ENCODE results near the gene RARG. TPM values are rescaled to one million over a fixed set of nuclear protein-coding genes. Genes with fewer than 3 reads are reported as not detected.

RARG gene
- 10 to 100 TPM in 1 of 3 donors, 1 to 10 TPM in 2; 2.9 to 10.1 (median 4.7) TPM for polyA plus RNA-seq

GRCh38 chr12:53231921-53232645, at the start of gene RARG:
Gene RARG, minus strand, starts transcription at chr12:53232209. Its CDS starts 4,664 bp downstream, at chr12:53227545.
- Mint-ChIP-seq H3K9me3 (no peaks in the 10 kb centered on the region), H3K4me3 (peak within 1 kb of the TSS; percentile 84 to 89 (median 89)), H3K36me3 (peaks cover 0 to 2% (median 0%) of the 10 kb centered on the region in 3 donors), H3K27ac (peak within 1 kb of the TSS; percentile 73 to 92 (median 84)), H3K27me3 (ENCODE audit: low read depth in 3 of 3) (peaks cover 2 to 15% (median 4%) of the 10 kb centered on the region in 3 donors), H3K4me1 (peaks cover 34 to 45% of the 10 kb centered on the region in 2 donors)
- peak; percentile 53 to 63 (median 57) for DNase-seq

GRCh38 chr12:53279888-53280498, 48.0 kb upstream of the RARG start:
- H3K4me3 Mint-ChIP-seq, result no peak overlapping the region
- no peaks in the 10 kb centered on the region for H3K36me3 Mint-ChIP-seq
- DNase-seq, result no peak
- no peaks in the 10 kb centered on the region for H3K27me3 Mint-ChIP-seq (ENCODE audit: low read depth in 3 of 3)
- no peaks in the 10 kb centered on the region for H3K4me1 Mint-ChIP-seq
- H3K27ac Mint-ChIP-seq, result no peak overlapping the region
- H3K9me3 Mint-ChIP-seq, result no peaks in the 10 kb centered on the region

GRCh38 chr12:53279283-53279869, 47.4 kb upstream of the RARG start:
- Mint-ChIP-seq H3K4me1 (no peaks in the 10 kb centered on the region), H3K4me3 (no peak overlapping the region), H3K27me3 (ENCODE audit: low read depth in 3 of 3) (no peaks in the 10 kb centered on the region), H3K9me3 (no peaks in the 10 kb centered on the region), H3K27ac (no peak overlapping the region), H3K36me3 (no peaks in the 10 kb centered on the region)
- DNase-seq, result no peak

- no peak for DNase-seq
- no peak overlapping the region for H3K4me3 Mint-ChIP-seq
- no peaks in the 10 kb centered on the region for H3K9me3 Mint-ChIP-seq
- no peaks in the 10 kb centered on the region for H3K36me3 Mint-ChIP-seq
- H3K27me3 Mint-ChIP-seq (ENCODE audit: low read depth in 3 of 3), result no peaks in the 10 kb centered on the region
- H3K4me1 Mint-ChIP-seq, result no peaks in the 10 kb centered on the region
- H3K27ac Mint-ChIP-seq, result peak overlapping the region in 1 of 6 donors; percentile 60
These were observed 46.0 kb upstream of the RARG start for GRCh38 chr12:53277981-53278380.

- H3K4me1 Mint-ChIP-seq, result no peaks in the 10 kb centered on the region
- no peak overlapping the region for H3K4me3 Mint-ChIP-seq
- no peak for DNase-seq
- no peak overlapping the region for H3K27ac Mint-ChIP-seq
- H3K27me3 Mint-ChIP-seq (ENCODE audit: low read depth in 3 of 3), result no peaks in the 10 kb centered on the region
- no peaks in the 10 kb centered on the region for H3K9me3 Mint-ChIP-seq
- no peaks in the 10 kb centered on the region for H3K36me3 Mint-ChIP-seq
These were observed 44.5 kb upstream of the RARG start for GRCh38 chr12:53276511-53276910.

GRCh38 chr12:53274445-53274844, 42.4 kb upstream of the RARG start:
- no peaks in the 10 kb centered on the region for H3K36me3 Mint-ChIP-seq
- peak overlapping the region in 1 of 6 donors; percentile 21 for H3K27ac Mint-ChIP-seq

GRCh38 chr12:53268630-53269562, 36.9 kb upstream of the RARG start:
- H3K4me1 Mint-ChIP-seq, result peaks cover 20 to 23% of the 10 kb centered on the region in 2 donors
- no peak for DNase-seq
- H3K4me3 Mint-ChIP-seq, result peak overlapping the region; percentile 97 to 100 (median 98)
- no peaks in the 10 kb centered on the region for H3K36me3 Mint-ChIP-seq
- no peaks in the 10 kb centered on the region for H3K9me3 Mint-ChIP-seq
- H3K27ac Mint-ChIP-seq, result peak overlapping the region; percentile 75 to 96 (median 90)
- peaks cover 0 to 2% (median 0%) of the 10 kb centered on the region in 3 donors for H3K27me3 Mint-ChIP-seq (ENCODE audit: low read depth in 3 of 3)

More at GRCh38 chr12:53274445-53274844, 42.4 kb upstream of the RARG start:
- H3K9me3 Mint-ChIP-seq, result no peaks in the 10 kb centered on the region
- no peaks in the 10 kb centered on the region for H3K4me1 Mint-ChIP-seq
- H3K27me3 Mint-ChIP-seq (ENCODE audit: low read depth in 3 of 3), result peaks cover 0 to 2% (median 0%) of the 10 kb centered on the region in 3 donors
- DNase-seq, result no peak
- no peak overlapping the region for H3K4me3 Mint-ChIP-seq

DNA sequence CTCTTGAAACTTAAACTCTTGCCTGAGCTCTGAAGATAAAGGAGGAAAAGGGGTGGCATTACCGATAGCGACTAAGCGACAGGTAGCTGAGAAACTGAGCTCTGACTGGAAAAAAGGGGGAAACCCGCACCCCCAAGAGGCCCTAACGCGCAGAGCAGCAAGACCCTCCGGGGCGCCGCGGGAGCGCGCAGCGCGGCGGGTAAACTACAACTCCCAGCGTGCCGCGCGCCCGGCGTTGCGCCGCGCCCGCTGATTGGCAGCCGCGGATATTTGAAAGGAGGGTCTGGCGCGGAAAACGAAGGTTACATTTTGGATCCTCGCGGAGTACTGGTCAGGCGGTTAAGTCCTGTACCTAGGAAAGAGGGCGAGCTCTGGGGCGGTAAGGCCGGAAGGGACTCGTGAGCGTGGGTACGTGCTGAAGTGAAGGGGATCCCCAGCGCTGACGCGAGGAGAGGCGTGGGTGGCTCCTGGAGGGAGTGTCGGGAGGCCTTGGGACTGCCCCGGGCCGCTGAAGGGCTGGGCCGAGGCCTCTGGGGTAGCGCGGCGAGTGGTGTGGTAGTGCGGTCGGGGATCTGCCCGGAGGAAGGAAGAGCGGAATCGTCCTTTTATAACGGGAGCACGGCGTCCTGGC, 36.1 kb upstream of the RARG start, which contains the start of gene ESPL1:
Gene ESPL1, plus strand, starts transcription at position 301 of the 631 bp plus-strand sequence. CDS start 468 bp downstream, outside the sequence.
- DNase-seq, result peak; percentile 80 to 81 (median 80)
- Mint-ChIP-seq H3K27me3 (ENCODE audit: low read depth in 3 of 3) (peaks cover 0 to 2% (median 0%) of the 10 kb centered on the region in 3 donors), H3K36me3 (peaks cover 0 to under 1% (median 0%) of the 10 kb centered on the region in 3 donors), H3K9me3 (no peaks in the 10 kb centered on the region), H3K4me1 (peaks cover 20 to 23% of the 10 kb centered on the region in 2 donors), H3K4me3 (peak within 1 kb of the TSS; percentile 97 to 100 (median 98)), H3K27ac (peak within 1 kb of the TSS; percentile 75 to 96 (median 90))

- peak overlapping the region; percentile 97 to 100 (median 98) for H3K4me3 Mint-ChIP-seq
- peaks cover 0 to 2% (median 0%) of the 10 kb centered on the region in 3 donors for H3K27me3 Mint-ChIP-seq (ENCODE audit: low read depth in 3 of 3)
- peaks cover 0 to 4% (median 0%) of the 10 kb centered on the region in 3 donors for H3K36me3 Mint-ChIP-seq
- no peaks in the 10 kb centered on the region for H3K9me3 Mint-ChIP-seq
- peaks cover 20 to 23% of the 10 kb centered on the region in 2 donors for H3K4me1 Mint-ChIP-seq
- peak overlapping the region; percentile 75 to 96 (median 90) for H3K27ac Mint-ChIP-seq
- no peak for DNase-seq
These were observed 35.4 kb upstream of the RARG start for GRCh38 chr12:53267306-53267998.

- peaks cover 0 to 2% (median 0%) of the 10 kb centered on the region in 3 donors for H3K27me3 Mint-ChIP-seq (ENCODE audit: low read depth in 3 of 3)
- H3K4me1 Mint-ChIP-seq, result peaks cover 20 to 23% of the 10 kb centered on the region in 2 donors
- H3K27ac Mint-ChIP-seq, result no peak overlapping the region
- no peaks in the 10 kb centered on the region for H3K9me3 Mint-ChIP-seq
- no peak for DNase-seq
- peaks cover 0 to 4% (median 0%) of the 10 kb centered on the region in 3 donors for H3K36me3 Mint-ChIP-seq
- H3K4me3 Mint-ChIP-seq, result no peak overlapping the region
These were observed 33.8 kb upstream of the RARG start for GRCh38 chr12:53265783-53266182.

DNA sequence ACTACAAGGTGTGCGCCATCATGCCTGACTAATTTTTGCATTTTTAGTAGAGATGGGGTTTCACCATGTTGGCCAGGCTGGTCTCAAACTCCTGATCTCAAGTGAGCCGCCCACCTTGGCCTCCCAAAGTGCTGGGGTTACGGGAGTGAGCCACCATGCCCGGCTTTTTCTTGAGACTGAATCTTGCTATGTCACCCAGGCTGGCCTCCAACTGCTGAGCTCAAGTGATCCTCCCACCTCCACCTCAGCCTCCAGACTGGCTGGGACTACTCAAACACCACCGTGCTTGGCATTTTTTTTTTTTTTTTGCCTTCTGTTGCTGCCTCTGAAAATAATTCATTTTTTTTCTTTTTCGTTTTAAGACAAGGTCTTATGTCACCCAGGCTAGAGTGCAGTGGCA, 27.9 kb upstream of the RARG start:
- Mint-ChIP-seq H3K36me3 (peaks cover 0 to 4% (median 0%) of the 10 kb centered on the region in 3 donors), H3K4me1 (peaks cover 0 to 8% of the 10 kb centered on the region in 2 donors), H3K27me3 (ENCODE audit: low read depth in 3 of 3) (peaks cover 0 to 1% (median 0%) of the 10 kb centered on the region in 3 donors), H3K27ac (no peak overlapping the region), H3K4me3 (no peak overlapping the region), H3K9me3 (no peaks in the 10 kb centered on the region)
- DNase-seq, result no peak
